GM06990 (cell line): Measurements from ENCODE around the gene EPB41L4A.
"Not testable (repeated sequence)": the region's sequence is repeated elsewhere in the genome, so short reads cannot be mapped to it uniquely, and the experiment has no call there.

Source experiments
- DNase-seq: peaks from one replicate; pipeline ENCODE4 v3.0.0-alpha.2; 2011; ENCODE audit not compliant: insufficient read length; ENCODE audit errors: extremely low read depth
- H3K27me3 ChIP-seq: replicated peaks from 2 replicates; pipeline ENCODE4 v1.6.0; 2011; ENCODE audit warnings: low read length; ENCODE audit not compliant: control insufficient read depth, insufficient read depth
- H3K36me3 ChIP-seq: 2 replicates; pipeline ENCODE4 v1.5.1; 2011; ENCODE audit warnings: low read length; ENCODE audit not compliant: control insufficient read depth, insufficient read depth
- H3K4me3 ChIP-seq: replicated peaks from 2 replicates; pipeline ENCODE4 v1.5.1; 2011; ENCODE audit warnings: low read depth, mild to moderate bottlenecking, control low read depth, low read length
- TF ChIP-seq, protein P1 (sequence below): IDR thresholded peaks from 2 replicates; pipeline ENCODE4 v1.5.1; 2011; ENCODE audit warnings: low read length, control low read depth, mild to moderate bottlenecking, inconsistent platforms; ENCODE audit not compliant: insufficient read depth, poor library complexity, severe bottlenecking

The EPB41L4A gene

DNA sequence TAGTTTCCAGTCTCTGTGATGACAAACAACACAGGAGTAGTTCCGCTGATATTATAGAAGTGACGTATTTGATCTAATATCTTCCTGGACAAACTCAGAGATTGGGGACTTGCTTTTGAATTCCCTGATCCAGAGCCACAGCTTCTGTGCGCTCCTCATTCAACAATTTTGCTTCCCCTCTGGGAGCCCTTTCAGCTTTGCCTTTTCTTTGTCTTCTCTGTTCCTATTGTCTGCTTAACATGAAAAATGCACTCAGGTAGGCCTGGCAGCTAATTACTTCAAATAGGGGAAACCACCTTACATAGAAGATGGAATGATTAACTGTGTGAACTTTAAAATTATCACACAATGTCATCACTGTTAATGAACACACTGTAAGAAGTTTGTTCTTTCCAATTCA lies 192.9 kb downstream of the EPB41L4A start:
- H3K27me3 ChIP-seq, result no peaks in the 10 kb centered on the region
- H3K36me3 ChIP-seq, result no peaks in the 10 kb centered on the region
- TF ChIP-seq, protein P1, sequence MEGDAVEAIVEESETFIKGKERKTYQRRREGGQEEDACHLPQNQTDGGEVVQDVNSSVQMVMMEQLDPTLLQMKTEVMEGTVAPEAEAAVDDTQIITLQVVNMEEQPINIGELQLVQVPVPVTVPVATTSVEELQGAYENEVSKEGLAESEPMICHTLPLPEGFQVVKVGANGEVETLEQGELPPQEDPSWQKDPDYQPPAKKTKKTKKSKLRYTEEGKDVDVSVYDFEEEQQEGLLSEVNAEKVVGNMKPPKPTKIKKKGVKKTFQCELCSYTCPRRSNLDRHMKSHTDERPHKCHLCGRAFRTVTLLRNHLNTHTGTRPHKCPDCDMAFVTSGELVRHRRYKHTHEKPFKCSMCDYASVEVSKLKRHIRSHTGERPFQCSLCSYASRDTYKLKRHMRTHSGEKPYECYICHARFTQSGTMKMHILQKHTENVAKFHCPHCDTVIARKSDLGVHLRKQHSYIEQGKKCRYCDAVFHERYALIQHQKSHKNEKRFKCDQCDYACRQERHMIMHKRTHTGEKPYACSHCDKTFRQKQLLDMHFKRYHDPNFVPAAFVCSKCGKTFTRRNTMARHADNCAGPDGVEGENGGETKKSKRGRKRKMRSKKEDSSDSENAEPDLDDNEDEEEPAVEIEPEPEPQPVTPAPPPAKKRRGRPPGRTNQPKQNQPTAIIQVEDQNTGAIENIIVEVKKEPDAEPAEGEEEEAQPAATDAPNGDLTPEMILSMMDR, result no peak
- no peak for DNase-seq
- H3K4me3 ChIP-seq, result no peak overlapping the region

DNA sequence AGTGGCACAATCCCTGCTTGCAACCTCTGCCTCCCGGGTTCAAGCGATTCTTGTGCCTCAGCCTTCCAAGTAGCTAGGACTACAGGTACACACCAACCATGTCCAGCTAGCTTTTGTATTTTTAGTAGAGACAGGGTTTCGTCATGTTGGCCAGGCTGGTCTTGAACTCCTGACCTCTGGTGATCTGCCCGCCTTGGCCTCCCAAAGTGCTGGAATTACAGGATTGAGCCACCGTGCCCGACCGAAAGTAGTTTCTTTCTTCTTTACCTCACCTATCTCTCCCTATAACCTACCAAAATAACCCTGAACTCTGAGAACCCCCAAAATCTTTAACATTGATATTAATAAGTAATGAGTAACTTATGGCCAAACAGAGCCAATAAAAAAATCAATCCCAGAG lies 196.1 kb downstream of the EPB41L4A start:
- not testable (repeated sequence) for H3K27me3 ChIP-seq, DNase-seq, H3K36me3 ChIP-seq, H3K4me3 ChIP-seq

DNA sequence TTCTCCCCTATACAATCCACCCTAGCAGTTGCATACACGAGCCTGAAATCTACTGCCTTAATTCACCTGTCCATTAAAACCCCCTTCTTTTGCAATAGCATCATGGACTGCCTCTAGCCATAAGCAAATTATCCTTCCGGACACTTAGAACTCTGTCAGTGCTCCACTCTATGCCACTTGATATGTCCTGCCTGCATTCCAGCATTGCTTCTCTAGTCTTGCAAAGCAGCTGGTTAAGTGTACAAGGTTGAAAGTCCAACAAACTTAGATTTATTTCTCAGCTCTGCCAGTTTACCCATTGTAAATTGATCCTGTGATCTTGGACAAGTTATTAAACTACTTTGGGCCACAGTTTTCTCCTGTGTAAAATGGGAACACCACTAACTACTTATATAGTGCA lies 197.9 kb downstream of the EPB41L4A start:
- Histone ChIP-seq H3K36me3 (no peaks in the 10 kb centered on the region), H3K4me3 (no peak overlapping the region), H3K27me3 (no peaks in the 10 kb centered on the region)
- DNase-seq, result no peak
- TF ChIP-seq, protein P1, result no peak

DNA sequence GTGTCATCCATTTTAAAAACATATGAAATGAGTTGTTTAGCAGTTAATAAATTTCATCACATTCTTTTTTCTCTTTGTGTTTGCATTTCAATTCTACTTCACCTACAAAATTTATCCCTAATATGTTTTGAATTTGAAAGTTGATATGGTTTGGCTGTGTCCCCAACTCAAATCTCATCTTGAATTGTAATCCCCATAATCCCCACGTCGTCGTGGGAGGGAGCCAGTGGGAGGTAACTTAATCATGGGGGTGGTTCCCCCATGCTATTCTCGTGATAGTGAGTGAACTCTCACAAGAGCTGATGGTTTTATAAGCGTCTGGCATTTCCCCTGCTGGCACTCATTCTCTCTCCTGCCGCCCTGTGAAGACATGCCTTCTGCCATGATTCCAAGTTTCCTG lies 200.1 kb downstream of the EPB41L4A start:
- Histone ChIP-seq H3K4me3 (no peak overlapping the region), H3K36me3 (no peaks in the 10 kb centered on the region), H3K27me3 (no peaks in the 10 kb centered on the region)
- TF ChIP-seq, protein P1, result no peak
- no peak for DNase-seq

DNA sequence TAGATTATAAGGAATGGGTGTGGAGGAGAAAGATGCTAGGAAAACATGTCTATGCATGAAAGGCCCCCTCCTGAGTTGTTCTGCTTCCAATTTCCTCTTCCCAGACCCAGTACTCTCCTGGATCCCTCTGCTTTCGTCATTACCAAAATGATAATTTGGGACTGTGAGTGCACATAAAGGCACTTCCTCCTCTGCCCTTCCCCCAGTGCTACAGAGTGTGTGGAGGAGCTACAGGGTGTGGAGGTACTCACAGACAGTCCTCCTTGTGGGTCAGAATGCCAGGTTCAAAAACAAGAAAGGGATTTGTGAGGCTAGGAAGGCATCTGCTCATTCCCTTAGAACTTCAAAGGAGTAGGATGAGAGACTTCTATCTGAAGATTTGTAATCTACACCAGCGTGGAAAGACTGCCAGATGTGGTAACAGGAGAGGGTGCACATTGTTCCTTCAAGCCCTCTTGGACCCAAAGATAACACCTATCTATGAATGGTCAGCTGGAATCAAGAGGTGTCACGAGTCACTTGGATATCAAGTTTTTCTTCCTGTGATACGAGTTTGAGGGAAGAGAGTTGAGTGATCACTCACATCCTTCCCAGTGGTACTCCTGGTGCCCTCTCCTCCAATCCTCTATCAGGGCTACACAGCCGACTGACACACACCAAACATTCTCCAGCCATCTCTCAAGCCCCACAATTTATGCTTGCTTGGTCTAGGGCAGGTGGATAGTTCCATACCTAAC lies 201.1 kb downstream of the EPB41L4A start:
- no peak for DNase-seq
- no peaks in the 10 kb centered on the region for H3K27me3 ChIP-seq
- TF ChIP-seq, protein P1, result no peak
- no peak overlapping the region for H3K4me3 ChIP-seq
- no peaks in the 10 kb centered on the region for H3K36me3 ChIP-seq

DNA sequence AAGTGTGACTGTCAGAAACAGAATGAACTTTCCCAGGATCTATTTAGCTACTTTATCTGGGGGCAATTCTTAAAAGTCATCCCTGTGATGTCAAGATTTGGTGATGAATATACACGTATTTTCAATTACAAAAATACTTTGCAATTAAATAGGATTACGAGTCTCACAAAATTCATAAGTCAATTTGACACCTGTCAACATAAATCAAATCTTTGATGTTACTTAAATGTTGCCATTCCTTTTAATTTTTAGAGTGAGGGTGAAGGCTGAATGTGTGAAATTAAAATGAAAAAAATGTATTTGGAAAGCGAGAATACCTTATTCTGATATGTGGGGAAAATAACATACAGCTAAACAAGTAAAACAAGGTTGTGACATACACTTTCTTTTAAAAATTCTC lies 202.9 kb downstream of the EPB41L4A start:
- Histone ChIP-seq H3K36me3 (no peaks in the 10 kb centered on the region), H3K27me3 (no peaks in the 10 kb centered on the region), H3K4me3 (no peak overlapping the region)
- TF ChIP-seq, protein P1, result no peak
- DNase-seq, result no peak
